H9 (cell line): ENCODE measurements around the gene NKD2. TPM values are rescaled to one million over a fixed set of nuclear protein-coding genes. Genes with fewer than 3 reads are reported as not detected.
A peak's percentile ranks its signal among the peaks of the same experiment; 100 is the strongest.

Experiments
- DNase-seq: peaks from one replicate; pipeline ENCODE4 v3.0.0-alpha.2; 2017
- H2AFZ ChIP-seq: one replicate; pipeline ENCODE4 v1.6.1; 2013; ENCODE audit warnings: mild to moderate bottlenecking, low read length, control low read depth, moderate library complexity
- H2AK5ac ChIP-seq: 2 replicates; pipeline ENCODE4 v1.6.1; 2013; ENCODE audit warnings: low read length, control low read depth, mixed read lengths; ENCODE audit not compliant: insufficient read length
- H2BK120ac ChIP-seq: one replicate; pipeline ENCODE4 v1.6.1; 2013; ENCODE audit warnings: low read depth, mild to moderate bottlenecking, low read length, control low read depth, inconsistent platforms; ENCODE audit not compliant: poor library complexity, severe bottlenecking
- H2BK12ac ChIP-seq: 2 replicates; pipeline ENCODE4 v1.6.1; 2013; ENCODE audit warnings: low read length, control low read depth, mixed read lengths, low read depth; ENCODE audit not compliant: insufficient read length
- H2BK15ac ChIP-seq: 2 replicates; pipeline ENCODE4 v1.6.1; 2013; ENCODE audit warnings: low read depth, low read length, control low read depth
- H2BK20ac ChIP-seq: one replicate; pipeline ENCODE4 v1.6.1; 2013; ENCODE audit warnings: low read depth, mild to moderate bottlenecking, low read length, control low read depth, inconsistent platforms; ENCODE audit not compliant: poor library complexity, severe bottlenecking
- H2BK5ac ChIP-seq: 2 replicates; pipeline ENCODE4 v1.6.1; 2013; ENCODE audit warnings: low read length, control low read depth, mixed read lengths; ENCODE audit not compliant: insufficient read length
- H3K14ac ChIP-seq: 2 replicates; pipeline ENCODE4 v1.6.1; 2013; ENCODE audit warnings: low read length, control low read depth; ENCODE audit not compliant: insufficient read depth
- H3K18ac ChIP-seq: 2 replicates; pipeline ENCODE4 v1.6.1; 2013; ENCODE audit warnings: low read depth, mild to moderate bottlenecking, mixed read lengths, low read length, control low read depth; ENCODE audit not compliant: insufficient read length
- H3K23ac ChIP-seq: 2 replicates; pipeline ENCODE4 v1.6.1; 2013; ENCODE audit warnings: low read length, control low read depth, mixed read lengths, low read depth; ENCODE audit not compliant: insufficient read length
- H3K23me2 ChIP-seq: 2 replicates; pipeline ENCODE4 v1.6.1; 2013; ENCODE audit warnings: low read depth, mild to moderate bottlenecking, mixed read lengths, low read length, control low read depth; ENCODE audit not compliant: insufficient read length, poor library complexity, severe bottlenecking
- H3K27ac ChIP-seq: 2 replicates; pipeline ENCODE4 v1.5.1; 2013; ENCODE audit warnings: low read length, control low read depth, mixed read lengths, low read depth; ENCODE audit not compliant: insufficient read length
- H3K27me3 ChIP-seq: 2 replicates; pipeline ENCODE4 v1.6.1; 2013; ENCODE audit warnings: low read length, control low read depth, inconsistent platforms; ENCODE audit not compliant: insufficient read depth
- H3K4ac ChIP-seq: 2 replicates; pipeline ENCODE4 v1.6.1; 2013; ENCODE audit warnings: low read depth, mild to moderate bottlenecking, control low read depth, inconsistent platforms, low read length, moderate library complexity
- H3K4me1 ChIP-seq: 2 replicates; pipeline ENCODE4 v1.6.1; 2013; ENCODE audit warnings: low read length, control low read depth, inconsistent platforms; ENCODE audit not compliant: insufficient read depth
- H3K4me2 ChIP-seq: 2 replicates; pipeline ENCODE4 v1.6.1; 2013; ENCODE audit warnings: low read length, control low read depth, mixed read lengths; ENCODE audit not compliant: insufficient read length, insufficient read depth
- H3K56ac ChIP-seq: 2 replicates; pipeline ENCODE4 v1.6.1; 2013; ENCODE audit warnings: low read depth, mild to moderate bottlenecking, mixed read lengths, low read length, control low read depth; ENCODE audit not compliant: insufficient read length
- H3K79me1 ChIP-seq: 2 replicates; pipeline ENCODE4 v1.6.1; 2013; ENCODE audit warnings: low read depth, mild to moderate bottlenecking, moderate library complexity, low read length, control low read depth, inconsistent platforms; ENCODE audit not compliant: insufficient read depth, poor library complexity, severe bottlenecking
- H3K79me2 ChIP-seq: 2 replicates; pipeline ENCODE4 v1.6.1; 2013; ENCODE audit warnings: low read length, control low read depth, inconsistent platforms; ENCODE audit not compliant: insufficient read depth
- H3K9ac ChIP-seq: 2 replicates; pipeline ENCODE4 v1.6.1; 2013; ENCODE audit warnings: low read length, control low read depth, mixed read lengths; ENCODE audit not compliant: insufficient read length; ENCODE audit errors: extremely low read depth
- H3K9me3 ChIP-seq: one replicate; pipeline ENCODE4 v1.6.1; 2013; ENCODE audit warnings: low read depth, low read length, inconsistent platforms; ENCODE audit not compliant: control insufficient read depth
- H3T11ph ChIP-seq: one replicate; pipeline ENCODE4 v1.6.1; 2013; ENCODE audit warnings: mild to moderate bottlenecking, low read length, control low read depth, inconsistent platforms
- H4K20me1 ChIP-seq: one replicate; pipeline ENCODE4 v1.6.1; 2013; ENCODE audit not compliant: control insufficient read depth, insufficient read length, insufficient read depth
- H4K5ac ChIP-seq: 2 replicates; pipeline ENCODE4 v1.6.1; 2013; ENCODE audit warnings: low read depth, mild to moderate bottlenecking, mixed read lengths, low read length, control low read depth; ENCODE audit not compliant: insufficient read length
- H4K8ac ChIP-seq: replicated peaks from 2 replicates; pipeline ENCODE4 v1.6.1; 2013; ENCODE audit warnings: low read length, control low read depth, mixed read lengths, low read depth; ENCODE audit not compliant: insufficient read length
- H4K91ac ChIP-seq: 2 replicates; pipeline ENCODE4 v1.6.1; 2013; ENCODE audit warnings: low read depth, mild to moderate bottlenecking, moderate library complexity, mixed read lengths, low read length, control low read depth; ENCODE audit not compliant: insufficient read length
- H3K27ac Mint-ChIP-seq, 3 experiments: 2 replicates in 2 of 3; 3 replicates in 1 of 3; pipeline ENCODE4 v1.8.0; 2020 to 2021; ENCODE audit warnings: mixed read lengths in 3 of 3, mild to moderate bottlenecking in 1 of 3, moderate library complexity in 1 of 3
- H3K27me3 Mint-ChIP-seq: 2 replicates; pipeline ENCODE4 v1.8.0; 2021; ENCODE audit warnings: low read depth, mild to moderate bottlenecking, moderate library complexity, mixed read lengths
- H3K36me3 Mint-ChIP-seq, 3 experiments: 2 replicates in 2 of 3; 3 replicates in 1 of 3; pipeline ENCODE4 v1.8.0; 2020 to 2021; ENCODE audit warnings: low read depth in 3 of 3, mixed read lengths in 3 of 3; ENCODE audit not compliant: insufficient read depth in 1 of 3
- H3K4me1 Mint-ChIP-seq, 2 experiments: 2 replicates each; pipeline ENCODE4 v1.8.0; 2020; ENCODE audit warnings: mixed read lengths in 2 of 2
- H3K4me3 Mint-ChIP-seq, 2 experiments: 2 replicates in 1 of 2; 3 replicates in 1 of 2; pipeline ENCODE4 v1.8.0; 2020 to 2021; ENCODE audit warnings: mild to moderate bottlenecking in 2 of 2, mixed read lengths in 2 of 2, moderate library complexity in 1 of 2
- H3K9me3 Mint-ChIP-seq, 2 experiments: 2 replicates in 1 of 2; 3 replicates in 1 of 2; pipeline ENCODE4 v1.8.0; 2020; ENCODE audit warnings: mild to moderate bottlenecking in 2 of 2, mixed read lengths in 2 of 2, moderate library complexity in 1 of 2
- CTCF ChIP-seq: fragments of 200-600 bp; sonication (generic); conservative IDR thresholded peaks from 3 replicates; pipeline ENCODE4 v1.8.0; 2021; ENCODE audit warnings: antibody characterized with exemption, mild to moderate bottlenecking
- WGBS: extraction: QIAGEN DNeasy Blood & Tissue Kit; methylation state at CpG from one replicate; pipeline ENCODE4 v1.1.7; 2013; ENCODE audit warnings: missing lambda C conversion rate, low lambda C conversion rate, mixed read lengths; ENCODE audit not compliant: insufficient read length; ENCODE audit errors: extremely low coverage; 5-methylcytosine and 5-hydroxymethylcytosine counted together
- total RNA-seq: library from RNA; stranded (reverse); gene quantifications from 2 replicates; pipeline ENCODE4 v1.2.1, GENCODE V29; 2021

NKD2 gene
- total RNA-seq, 1 experiment from 2014 or later, result 7.3 TPM

DNA sequence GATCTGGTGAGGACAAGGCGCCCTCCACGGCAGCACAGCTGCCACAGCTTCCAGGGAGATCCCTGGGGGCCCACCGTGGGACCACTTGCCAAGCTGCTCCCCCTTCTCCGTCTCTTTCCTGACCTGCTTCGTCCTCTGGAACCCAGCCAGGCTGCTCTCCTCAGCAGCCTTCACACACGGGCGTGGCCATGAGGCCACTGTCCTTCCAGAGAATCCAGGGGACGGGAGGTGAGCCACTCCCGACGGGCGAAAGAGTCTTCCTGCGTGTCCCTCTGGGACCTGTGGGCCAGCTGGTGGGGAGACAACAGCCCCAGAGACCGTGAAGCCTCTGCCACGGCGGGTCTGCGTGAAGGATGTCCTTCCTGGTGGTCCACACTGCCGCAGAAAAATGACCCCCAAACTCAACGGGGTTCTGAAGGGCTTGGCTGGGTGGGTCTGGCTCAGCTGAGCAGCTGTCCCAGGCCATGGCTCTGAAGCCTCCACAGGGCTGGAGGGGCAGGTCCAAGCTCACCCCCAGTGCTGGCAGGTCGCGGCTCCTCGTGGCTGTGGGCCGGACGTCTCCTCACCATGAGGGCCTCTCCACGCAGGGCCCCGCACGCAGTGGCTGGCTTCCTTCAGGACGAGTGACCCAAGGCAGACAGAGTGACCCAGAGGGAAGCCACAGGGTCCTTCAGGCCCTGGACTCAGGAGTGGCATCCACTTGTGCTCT, 47.4 kb upstream of the NKD2 start:
- no peaks in the 10 kb centered on the region; a peak in 1 of 7 replicates for H3K36me3 Mint-ChIP-seq
- H3K4me1 Mint-ChIP-seq, result 0 out of 4 replicates have a peak, but pooled peaks cover 0 to 2% of the 10 kb centered on the region in 2 experiments
- no peak overlapping the region for H3K4me3 Mint-ChIP-seq
- TF ChIP-seq CTCF, result no peak
- peaks cover 5% of the 10 kb centered on the region for H3K27me3 Mint-ChIP-seq
- Histone ChIP-seq H2AFZ (no peak overlapping the region), H2BK120ac (no peak overlapping the region), H2BK5ac (no peak overlapping the region), H4K20me1 (no peaks in the 10 kb centered on the region), H2AK5ac (no peak overlapping the region), H2BK12ac (no peak overlapping the region), H3K27me3 (no peaks in the 10 kb centered on the region), H3K56ac (no peak overlapping the region), H3K18ac (no peak overlapping the region), H3K23ac (no peak overlapping the region), H3K9ac (no peak overlapping the region), H3K4ac (no peak overlapping the region), H3K79me2 (no peaks in the 10 kb centered on the region), H3K14ac (no peak overlapping the region; the same call in 1 of the 2 replicates), H3T11ph (no peak overlapping the region), H3K4me2 (no peak overlapping the region), H3K23me2 (no peaks in the 10 kb centered on the region), H3K9me3 (no peaks in the 10 kb centered on the region), H4K91ac (no peak overlapping the region), H2BK15ac (no peak overlapping the region), H2BK20ac (no peak overlapping the region), H4K5ac (no peak overlapping the region), H3K27ac (no peak overlapping the region), H3K4me1 (no peaks in the 10 kb centered on the region), H4K8ac (no peak overlapping the region), H3K79me1 (no peaks in the 10 kb centered on the region)
- peak; percentile 15 for DNase-seq
- no CpG with 5 or more reads among the region's 27 CpGs for WGBS
- no peaks in the 10 kb centered on the region for H3K9me3 Mint-ChIP-seq
- no peak overlapping the region; a peak in 1 of 7 replicates for H3K27ac Mint-ChIP-seq
